Gastroesophageal sphincter (tissue), 3 donors: Measurements from ENCODE around the gene SCG2.

Experiments used
- CTCF ChIP-seq, 4 experiments: fragments of 200-600 bp in 2 of 4; fragments of 450-650 bp in 2 of 4; sonication (generic) in 1 of 4; IDR thresholded peaks; one replicate each; pipeline ENCODE4 v1.5.1; 2017 to 2019; ENCODE audit warnings: antibody characterized with exemption in 4 of 4, mild to moderate bottlenecking in 2 of 4, moderate library complexity in 2 of 4
- EP300 ChIP-seq: sonication (generic); formaldehyde crosslinking; IDR thresholded peaks from one replicate; pipeline ENCODE4 v1.6.1; 2017; ENCODE audit warnings: antibody characterized with exemption, mild to moderate bottlenecking

GRCh38 chr2:223591596-223591995 lies 10.6 kb downstream of the SCG2 start:
- TF ChIP-seq CTCF (IDR thresholded peaks at IDR 0.05) = no peak
- no peak for TF ChIP-seq EP300
